HUES64 (cell line): ENCODE measurements around the gene MACROD2.
"Not testable (repeated sequence)": the region's sequence is repeated elsewhere in the genome, so short reads cannot be mapped to it uniquely, and the experiment has no call there.

ENCODE experiments used
- H3K27ac ChIP-seq: 2 replicates; pipeline ENCODE4 v1.7.0; 2013; ENCODE audit warnings: low read depth, low read length, inconsistent platforms
- H3K27me3 ChIP-seq: 2 replicates; pipeline ENCODE4 v1.6.1; 2013; ENCODE audit warnings: mild to moderate bottlenecking, low read length; ENCODE audit not compliant: insufficient read depth
- H3K36me3 ChIP-seq: 2 replicates; pipeline ENCODE4 v1.6.1; 2013; ENCODE audit warnings: mild to moderate bottlenecking, low read length; ENCODE audit not compliant: insufficient read depth
- H3K4me1 ChIP-seq: 2 replicates; pipeline ENCODE4 v1.6.1; 2013; ENCODE audit warnings: mild to moderate bottlenecking, low read length, moderate library complexity; ENCODE audit not compliant: insufficient read depth
- H3K4me3 ChIP-seq: 2 replicates; pipeline ENCODE4 v1.5.1; 2013; ENCODE audit warnings: mild to moderate bottlenecking, low read length, moderate library complexity
- H3K9ac ChIP-seq: 2 replicates; pipeline ENCODE4 v1.6.1; 2013; ENCODE audit warnings: mild to moderate bottlenecking, low read depth, low read length
- H3K9me3 ChIP-seq: 2 replicates; pipeline ENCODE4 v1.6.1; 2013; ENCODE audit warnings: low read depth, low read length; ENCODE audit not compliant: insufficient read depth
- WGBS: fragments of 150-250, 120-280 bp; methylation state at CpG from one replicate; pipeline ENCODE4 v1.1.7; 2013; ENCODE audit warnings: missing lambda C conversion rate; 5-methylcytosine and 5-hydroxymethylcytosine counted together

Gene MACROD2

GRCh38 chr20:14992961-14993360 is 997.6 kb downstream of the MACROD2 start:
- WGBS = 85% methylated on average over 2 of the region's 2 CpGs
- Histone ChIP-seq H3K4me3 (no peak overlapping the region), H3K27me3 (no peaks in the 10 kb centered on the region), H3K36me3 (no peaks in the 10 kb centered on the region), H3K4me1 (no peaks in the 10 kb centered on the region), H3K27ac (no peak overlapping the region), H3K9ac (no peak overlapping the region), H3K9me3 (peaks cover 6% of the 10 kb centered on the region)

GRCh38 chr20:14996883-14997672 is 1001.8 kb downstream of the MACROD2 start:
- no peak overlapping the region for H3K9ac ChIP-seq
- no peak overlapping the region for H3K4me3 ChIP-seq
- H3K27me3 ChIP-seq = no peaks in the 10 kb centered on the region
- H3K4me1 ChIP-seq = no peaks in the 10 kb centered on the region
- peaks cover 9% of the 10 kb centered on the region for H3K9me3 ChIP-seq
- no peak overlapping the region for H3K27ac ChIP-seq
- H3K36me3 ChIP-seq = no peaks in the 10 kb centered on the region
- WGBS = 85% methylated on average over 2 of the region's 2 CpGs

GRCh38 chr20:14997791-14998190 is 1002.5 kb downstream of the MACROD2 start:
- H3K9me3 ChIP-seq = peaks cover 9% of the 10 kb centered on the region
- no peak overlapping the region for H3K4me3 ChIP-seq
- H3K9ac ChIP-seq = no peak overlapping the region
- no peak overlapping the region for H3K27ac ChIP-seq
- 95% methylated on average over 3 of the region's 3 CpGs for WGBS
- H3K27me3 ChIP-seq = no peaks in the 10 kb centered on the region
- H3K4me1 ChIP-seq = no peaks in the 10 kb centered on the region
- no peaks in the 10 kb centered on the region for H3K36me3 ChIP-seq

GRCh38 chr20:15005300-15005986 is 1010.1 kb downstream of the MACROD2 start:
- no peaks in the 10 kb centered on the region for H3K27me3 ChIP-seq
- H3K27ac ChIP-seq = no peak overlapping the region
- WGBS = 88% methylated on average over 2 of the region's 4 CpGs
- H3K36me3 ChIP-seq = no peaks in the 10 kb centered on the region
- H3K9ac ChIP-seq = no peak overlapping the region
- no peaks in the 10 kb centered on the region for H3K9me3 ChIP-seq
- H3K4me1 ChIP-seq = peaks cover 19% of the 10 kb centered on the region; the same call in 1 of the 2 replicates
- no peak overlapping the region for H3K4me3 ChIP-seq

GRCh38 chr20:15011631-15012030 is 1016.3 kb downstream of the MACROD2 start:
- Histone ChIP-seq H3K9ac (no peak overlapping the region), H3K36me3 (no peaks in the 10 kb centered on the region), H3K4me3 (no peak overlapping the region), H3K27ac (no peak overlapping the region), H3K9me3 (no peaks in the 10 kb centered on the region), H3K27me3 (no peaks in the 10 kb centered on the region), H3K4me1 (0 out of 2 replicates have a peak, but pooled peaks cover 5% of the 10 kb centered on the region)
- 84% methylated on average over 4 of the region's 4 CpGs for WGBS

- Histone ChIP-seq H3K9ac (no peak overlapping the region), H3K27ac (no peak overlapping the region), H3K4me1 (0 out of 2 replicates have a peak, but pooled peaks cover 5% of the 10 kb centered on the region), H3K9me3 (no peaks in the 10 kb centered on the region), H3K4me3 (no peak overlapping the region), H3K36me3 (no peaks in the 10 kb centered on the region), H3K27me3 (no peaks in the 10 kb centered on the region)
- WGBS = 86% methylated on average over 6 of the region's 6 CpGs
Measured at GRCh38 chr20:15012566-15012965, 1017.2 kb downstream of the MACROD2 start.

GRCh38 chr20:15016875-15017274 is 1021.6 kb downstream of the MACROD2 start:
- not testable (repeated sequence) for H3K27ac ChIP-seq, H3K9ac ChIP-seq, H3K4me3 ChIP-seq, H3K9me3 ChIP-seq, H3K36me3 ChIP-seq, H3K4me1 ChIP-seq, H3K27me3 ChIP-seq
- WGBS = 72% methylated on average over 1 of the region's 1 CpG

- WGBS = 100% methylated on average over 1 of the region's 11 CpGs
- no peaks in the 10 kb centered on the region for H3K27me3 ChIP-seq
- H3K36me3 ChIP-seq = no peaks in the 10 kb centered on the region
- no peaks in the 10 kb centered on the region for H3K9me3 ChIP-seq
- H3K4me1 ChIP-seq = no peaks in the 10 kb centered on the region
- no peak overlapping the region for H3K4me3 ChIP-seq
- no peak overlapping the region for H3K27ac ChIP-seq
- no peak overlapping the region for H3K9ac ChIP-seq
Measured at GRCh38 chr20:15018966-15019365, 1023.6 kb downstream of the MACROD2 start.

GRCh38 chr20:15020845-15021244 is 1025.5 kb downstream of the MACROD2 start:
- Histone ChIP-seq H3K9ac (no peak overlapping the region), H3K4me3 (no peak overlapping the region), H3K27ac (no peak overlapping the region), H3K4me1 (no peaks in the 10 kb centered on the region), H3K36me3 (no peaks in the 10 kb centered on the region), H3K9me3 (no peaks in the 10 kb centered on the region), H3K27me3 (no peaks in the 10 kb centered on the region)
- WGBS = 93% methylated on average over 7 of the region's 9 CpGs

- Histone ChIP-seq H3K36me3 (no peaks in the 10 kb centered on the region), H3K4me1 (no peaks in the 10 kb centered on the region), H3K4me3 (no peak overlapping the region), H3K9me3 (no peaks in the 10 kb centered on the region), H3K9ac (no peak overlapping the region), H3K27ac (no peak overlapping the region), H3K27me3 (no peaks in the 10 kb centered on the region)
Measured at GRCh38 chr20:15022921-15023320, 1027.6 kb downstream of the MACROD2 start.

DNA sequence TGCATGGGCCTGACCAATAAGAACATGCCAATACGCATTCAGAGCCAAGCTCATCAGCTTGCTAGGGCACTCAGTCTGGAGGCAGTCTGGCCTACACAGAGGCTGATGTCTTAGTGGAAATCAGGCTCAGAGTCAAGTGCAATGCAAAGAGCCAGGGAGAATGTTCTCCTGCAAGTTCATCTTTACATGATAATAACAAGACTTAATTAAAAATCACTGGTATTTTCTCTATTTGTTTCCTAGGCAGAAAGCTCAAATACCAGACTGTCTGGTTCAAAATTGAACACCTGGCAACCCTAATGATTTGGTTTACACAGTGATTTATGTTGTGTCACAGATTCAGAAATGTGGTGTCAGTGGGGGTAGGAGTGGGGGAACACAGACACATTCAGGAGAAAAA is 1031.4 kb downstream of the MACROD2 start:
- no peak overlapping the region for H3K9ac ChIP-seq
- H3K9me3 ChIP-seq = no peaks in the 10 kb centered on the region
- no peaks in the 10 kb centered on the region for H3K4me1 ChIP-seq
- H3K27ac ChIP-seq = no peak overlapping the region
- no peaks in the 10 kb centered on the region for H3K36me3 ChIP-seq
- WGBS = 94% methylated on average over 1 of the region's 1 CpG
- no peaks in the 10 kb centered on the region for H3K27me3 ChIP-seq
- no peak overlapping the region for H3K4me3 ChIP-seq
